HG03103 (cell line): Measurements from ENCODE around the gene MYO1G.
"Not testable (repeated sequence)": the region's sequence is repeated elsewhere in the genome, so short reads cannot be mapped to it uniquely, and the experiment has no call there.

Experiments used
- ATAC-seq: cut with Tn5 transposase; IDR thresholded peaks from one replicate; pipeline ENCODE4 v1.9.1; 2021; ENCODE audit warnings: low read depth; ENCODE audit not compliant: unreplicated experiment

MYO1G gene

DNA sequence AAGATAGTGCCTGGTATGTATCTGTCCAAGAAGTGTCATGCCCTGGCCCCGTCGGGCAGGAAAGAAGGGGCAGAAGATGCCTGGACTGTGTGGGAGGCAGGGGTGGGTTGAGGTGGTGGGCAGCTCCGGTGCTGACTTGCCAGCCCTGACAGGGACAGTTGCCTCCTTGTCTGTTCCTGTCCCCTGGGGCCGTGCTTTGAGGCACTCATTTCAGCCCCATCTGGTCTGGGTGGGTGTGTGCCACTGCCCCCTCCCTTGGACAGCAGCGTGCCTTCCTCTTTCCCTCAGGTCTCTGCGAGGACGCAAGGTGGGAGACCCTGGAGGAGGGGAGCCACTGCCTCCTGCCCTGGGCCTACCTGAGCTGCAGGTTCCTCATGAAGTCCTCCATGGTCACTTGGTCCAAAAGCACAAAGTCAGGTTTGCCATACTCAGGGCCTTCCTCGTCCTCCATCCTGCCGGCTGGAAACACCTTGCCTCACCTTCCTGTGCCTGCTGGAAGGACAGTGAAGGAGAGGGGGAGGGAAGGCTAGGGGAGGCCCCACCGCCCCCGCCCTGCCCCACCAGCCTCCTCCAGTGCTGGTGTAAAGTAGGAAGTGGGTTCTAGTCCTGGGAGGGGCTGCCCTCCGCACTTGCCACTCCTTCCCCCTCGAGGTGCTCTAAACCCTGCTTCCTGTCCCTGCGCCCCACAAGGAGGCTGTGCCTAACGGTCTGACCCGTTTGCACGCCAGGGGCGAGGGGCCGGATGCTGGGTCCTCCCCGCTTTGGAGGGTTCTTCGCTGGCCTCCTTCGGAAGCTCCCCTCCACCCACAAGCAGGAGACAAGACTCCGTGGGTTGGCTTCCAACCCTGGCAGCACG, at the start of gene MYO1G:
Gene MYO1G (minus strand): TSS at position 505 of the 856 bp plus-strand sequence. CDS start 54 bp downstream, at position 451.
- ATAC-seq, result peak; percentile 55

DNA sequence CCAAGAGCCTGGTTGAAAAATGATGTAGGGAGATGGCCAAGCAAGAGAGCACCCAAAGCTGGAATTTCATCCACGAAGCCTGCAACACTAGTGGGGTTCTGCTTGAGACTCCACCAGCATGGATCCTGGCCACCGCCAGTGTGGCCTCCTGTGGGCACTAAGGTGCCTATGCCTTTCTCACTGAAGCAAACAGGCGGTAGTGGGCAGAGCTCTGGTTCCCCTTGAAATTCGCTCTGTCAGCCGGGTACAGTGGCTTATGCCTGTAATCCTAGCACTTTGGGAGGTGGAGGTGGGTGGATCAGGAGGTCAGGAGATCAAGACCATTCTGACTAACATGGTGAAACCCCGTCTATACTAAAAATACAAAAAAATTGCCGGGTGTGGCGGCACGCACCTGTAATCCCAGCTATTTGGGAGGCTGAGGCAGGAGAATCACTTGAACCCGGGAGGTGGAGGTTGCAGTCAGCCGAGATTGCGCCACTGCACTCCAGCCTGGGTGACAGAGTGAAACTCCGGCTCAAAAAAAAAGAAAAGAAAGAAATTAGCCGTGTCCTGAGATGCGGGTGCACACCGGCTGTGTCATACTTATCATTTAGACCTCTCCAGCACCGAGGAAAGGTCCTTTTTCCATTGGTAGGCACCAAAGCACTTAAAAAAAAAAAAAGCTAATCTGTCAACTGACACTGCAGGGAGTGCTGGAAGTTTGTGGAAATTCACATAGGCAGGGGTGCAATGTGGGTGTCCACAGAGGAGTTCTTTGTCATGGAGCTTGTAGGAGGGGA, 49.5 kb upstream of the MYO1G start:
- ATAC-seq, result no peak

DNA sequence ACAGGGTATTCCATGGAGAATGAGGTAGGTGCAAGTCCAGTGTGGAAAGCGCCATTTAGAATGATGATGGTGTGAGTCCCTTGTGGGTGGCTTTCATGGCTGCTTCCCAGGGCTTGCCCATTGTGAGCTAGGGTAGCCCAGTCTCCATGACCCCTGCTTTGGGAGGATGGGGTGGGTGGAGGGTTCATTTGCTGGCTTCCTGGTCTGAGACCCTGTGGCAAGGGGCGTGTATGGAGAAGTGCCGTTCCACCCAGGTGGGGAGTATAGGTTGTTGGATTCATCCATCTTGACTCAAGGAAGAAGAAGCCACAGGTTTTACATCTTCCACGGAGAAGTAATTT, 48.9 kb upstream of the MYO1G start:
- ATAC-seq, result no peak

GRCh38 chr7:45026984-45027773, 48.4 kb upstream of the MYO1G start:
- no peak for ATAC-seq

DNA sequence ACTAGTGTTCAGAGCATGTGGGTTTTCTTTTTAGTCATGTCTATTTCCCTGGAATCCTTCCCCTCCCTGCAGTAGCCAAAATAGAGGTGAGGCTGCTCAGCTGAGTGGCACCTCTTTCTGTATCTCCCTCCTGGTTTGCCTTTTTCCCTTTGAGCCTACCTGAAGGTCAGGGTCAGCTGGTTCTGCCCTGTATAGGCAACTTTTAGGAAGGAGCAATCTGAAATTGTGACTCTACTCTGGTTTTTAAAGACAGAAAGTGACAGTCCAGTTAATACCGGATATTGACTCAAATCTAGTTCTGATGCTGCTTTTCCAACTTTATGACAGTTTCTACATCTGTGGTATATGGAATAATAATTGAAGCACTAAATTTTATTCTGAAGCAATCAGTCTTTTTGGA, 47.2 kb upstream of the MYO1G start:
- ATAC-seq, result no peak

DNA sequence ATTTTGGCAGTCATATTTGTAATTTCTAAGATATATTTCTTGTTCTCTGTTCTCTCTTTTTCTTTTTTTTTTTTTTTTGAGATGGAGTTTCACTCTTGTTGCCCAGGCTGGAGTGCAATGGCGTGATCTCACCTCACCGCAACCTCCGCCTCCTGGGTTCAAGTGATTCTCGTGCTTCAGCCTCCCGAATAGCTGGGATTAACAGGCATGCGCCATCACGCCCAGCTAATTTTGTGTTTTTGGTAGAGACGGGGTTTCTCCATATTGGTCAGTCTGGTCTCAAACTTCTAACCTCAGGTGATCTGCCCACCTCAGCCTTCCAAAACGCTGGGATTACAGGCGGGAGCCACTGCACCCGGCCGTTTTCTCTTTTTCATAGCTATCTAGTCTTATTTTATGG, 46.7 kb upstream of the MYO1G start:
- ATAC-seq, result not testable (repeated sequence)

- no peak for ATAC-seq
Measured at GRCh38 chr7:45024126-45024744, 45.4 kb upstream of the MYO1G start.

- no peak for ATAC-seq
Measured at GRCh38 chr7:45021604-45022296, 42.9 kb upstream of the MYO1G start.

DNA sequence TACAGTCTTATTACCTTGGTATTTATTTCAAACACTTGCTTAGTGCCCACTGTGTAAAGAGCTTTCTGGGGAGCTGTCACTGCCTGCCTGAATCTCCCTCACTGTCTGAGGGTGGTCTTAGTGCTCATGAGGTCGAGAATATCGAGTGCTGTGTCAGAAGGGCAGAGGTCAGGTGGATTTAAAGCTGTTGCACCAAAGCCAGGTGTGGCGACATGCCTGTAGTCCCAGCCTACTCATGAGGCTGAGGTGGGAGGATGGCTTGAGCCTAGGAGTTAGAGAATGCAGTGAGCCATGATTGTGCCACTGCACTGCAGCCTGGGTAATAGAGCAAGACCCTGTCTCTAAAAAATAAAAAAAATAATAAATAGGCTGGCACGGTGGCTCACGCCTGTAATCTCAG, 42.1 kb upstream of the MYO1G start:
- ATAC-seq, result no peak

- no peak for ATAC-seq
Measured at GRCh38 chr7:45017253-45017652, 38.4 kb upstream of the MYO1G start.

- ATAC-seq, result no peak
Measured at GRCh38 chr7:45015313-45015712, 36.5 kb upstream of the MYO1G start.

DNA sequence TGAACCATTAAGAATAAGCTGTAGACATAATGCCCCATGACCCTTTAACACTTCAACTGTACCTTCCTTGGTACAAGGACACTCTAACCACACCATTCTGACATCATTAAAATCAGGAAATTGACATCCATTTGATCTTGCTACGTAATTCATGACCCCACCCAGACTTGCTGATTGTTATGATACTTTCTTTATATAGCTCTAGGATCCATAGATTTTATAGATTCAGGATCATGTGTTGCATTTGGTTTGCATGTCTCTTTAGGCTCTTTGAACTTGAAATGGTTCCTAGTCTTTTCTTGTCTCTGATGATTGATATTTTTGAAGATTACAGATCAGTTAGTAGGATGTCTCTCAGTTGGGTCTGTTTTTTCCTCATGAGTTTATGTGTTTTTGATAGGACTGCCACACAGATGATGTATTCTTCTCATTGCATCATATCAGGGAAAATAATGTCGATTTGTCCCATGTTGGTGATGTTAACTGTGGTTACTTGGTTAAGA, 34.7 kb upstream of the MYO1G start:
- ATAC-seq, result no peak

DNA sequence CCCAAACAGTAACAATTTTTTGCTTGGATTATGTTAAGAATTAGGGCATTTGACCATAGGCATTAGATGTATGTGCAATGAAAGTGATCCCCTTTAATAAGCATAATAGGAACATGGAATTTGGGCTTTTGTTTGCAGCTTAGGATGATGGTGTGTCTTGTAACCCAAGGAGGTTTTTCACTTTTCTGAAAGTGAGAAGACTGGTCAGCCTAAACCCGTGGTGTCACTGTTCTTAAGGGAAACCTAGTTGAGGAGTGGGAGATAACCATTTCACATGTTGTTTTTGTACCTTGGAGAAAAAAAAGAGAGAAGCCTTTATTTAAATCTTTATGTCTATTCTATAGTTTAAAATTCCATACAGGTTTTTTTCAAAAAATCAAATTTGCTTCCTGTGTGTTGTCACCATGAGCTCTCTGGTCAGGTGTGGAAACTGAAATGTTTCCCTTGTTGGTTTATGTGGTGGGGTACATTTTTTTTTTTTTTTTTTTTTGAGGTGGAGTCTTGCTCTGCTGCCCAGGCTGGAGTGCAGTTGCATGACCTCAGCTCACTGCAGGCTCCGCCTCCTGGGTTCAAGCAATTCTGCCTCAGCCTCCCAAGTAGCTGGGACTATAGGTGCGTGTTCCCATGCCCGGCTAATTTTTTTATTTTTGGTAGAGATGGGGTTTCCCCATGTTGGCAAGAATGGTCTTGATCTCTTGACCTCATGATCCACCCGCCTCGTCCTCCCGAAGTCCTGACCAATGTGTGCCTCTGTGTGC, 28.9 kb upstream of the MYO1G start:
- ATAC-seq, result no peak

- no peak for ATAC-seq
Measured at GRCh38 chr7:45007106-45007505, 28.3 kb upstream of the MYO1G start.

GRCh38 chr7:45003789-45004188, 25.0 kb upstream of the MYO1G start:
- ATAC-seq, result no peak

DNA sequence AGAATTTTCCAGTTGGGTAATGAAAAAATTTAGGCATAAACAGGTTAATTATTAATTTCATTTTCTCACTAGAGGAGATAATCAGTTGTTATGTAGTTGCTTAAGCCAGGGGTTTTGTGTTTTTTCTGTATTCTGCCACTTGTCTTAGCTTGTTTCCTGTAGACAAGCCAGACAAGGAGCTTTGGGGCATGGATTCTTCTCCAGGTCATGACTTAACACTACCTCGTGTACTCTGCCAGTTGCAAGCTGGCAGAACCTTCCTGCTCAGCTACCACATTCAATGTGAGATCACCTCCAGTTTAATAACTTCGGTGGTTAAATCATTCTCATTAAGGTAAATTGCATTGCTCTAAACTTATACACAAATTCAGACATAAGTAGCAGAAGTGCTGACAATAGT, 23.0 kb upstream of the MYO1G start:
- no peak for ATAC-seq

- no peak for ATAC-seq
Measured at GRCh38 chr7:45001138-45001694, 22.4 kb upstream of the MYO1G start.

GRCh38 chr7:45000093-45001032, 21.5 kb upstream of the MYO1G start, which contains the start of gene CCM2:
Gene CCM2, plus strand, starts transcription at chr7:45000201. Its CDS starts 133 bp downstream, at chr7:45000334.
- no peak for ATAC-seq
